Calu3 (cell line): Measurements from ENCODE around the gene ITIH4. TPM values are rescaled to one million over a fixed set of nuclear protein-coding genes. Genes with fewer than 3 reads are reported as not detected.

Experiments used
- BruUV-seq: library from RNA; stranded (reverse); fragments of 400-500 nt; replicated peaks from 2 replicates; lab custom pipeline; 2021; lab: Mats Ljungman, UMichigan
- CTCF ChIA-PET: fragments of 300-600 bp; sonication (Branson Sonifier 250); formaldehyde crosslinking; loops from one replicate; lab custom pipeline; 2022; ENCODE audit warnings: antibody characterized with exemption; lab: Charles Lee
- DNase-seq: peaks from one replicate; pipeline ENCODE4 v3.0.0; 2022
- H3K27ac Mint-ChIP-seq: one replicate; pipeline ENCODE4 v1.8.0; 2022; ENCODE audit warnings: mixed read lengths; ENCODE audit not compliant: unreplicated experiment
- H3K27me3 Mint-ChIP-seq: one replicate; pipeline ENCODE4 v1.8.0; 2022; ENCODE audit warnings: mixed read lengths; ENCODE audit not compliant: unreplicated experiment
- H3K36me3 Mint-ChIP-seq: one replicate; pipeline ENCODE4 v1.8.0; 2022; ENCODE audit warnings: mild to moderate bottlenecking, moderate library complexity, mixed read lengths; ENCODE audit not compliant: insufficient read depth, unreplicated experiment
- H3K4me1 Mint-ChIP-seq: one replicate; pipeline ENCODE4 v1.8.0; 2022; ENCODE audit warnings: mild to moderate bottlenecking, low read depth, mixed read lengths; ENCODE audit not compliant: unreplicated experiment
- H3K4me3 Mint-ChIP-seq: one replicate; pipeline ENCODE4 v1.8.0; 2022; ENCODE audit warnings: mild to moderate bottlenecking, low read depth, moderate library complexity, mixed read lengths; ENCODE audit not compliant: unreplicated experiment
- H3K9me3 Mint-ChIP-seq: one replicate; pipeline ENCODE4 v1.8.0; 2022; ENCODE audit warnings: low read depth, mixed read lengths; ENCODE audit not compliant: unreplicated experiment
- intact Hi-C: fragments of 100-400 bp; cut with micrococcal nuclease; formaldehyde crosslinking; loops from one replicate; pipeline ENCODE4 v1.10.0; 2022; ENCODE audit not compliant: unreplicated experiment
- total RNA-seq: library from RNA; stranded (reverse); gene quantifications from 2 replicates; pipeline ENCODE4 v1.2.3, GENCODE V29; 2022
- TF ChIP-seq, protein P1 (sequence below): fragments of 200-600 bp; IDR thresholded peaks from one replicate; pipeline ENCODE4 v1.8.0; 2022; ENCODE audit warnings: antibody characterized with exemption; ENCODE audit not compliant: unreplicated experiment

Gene ITIH4
- total RNA-seq, 1 experiment from 2014 or later, result 3.0 TPM

DNA sequence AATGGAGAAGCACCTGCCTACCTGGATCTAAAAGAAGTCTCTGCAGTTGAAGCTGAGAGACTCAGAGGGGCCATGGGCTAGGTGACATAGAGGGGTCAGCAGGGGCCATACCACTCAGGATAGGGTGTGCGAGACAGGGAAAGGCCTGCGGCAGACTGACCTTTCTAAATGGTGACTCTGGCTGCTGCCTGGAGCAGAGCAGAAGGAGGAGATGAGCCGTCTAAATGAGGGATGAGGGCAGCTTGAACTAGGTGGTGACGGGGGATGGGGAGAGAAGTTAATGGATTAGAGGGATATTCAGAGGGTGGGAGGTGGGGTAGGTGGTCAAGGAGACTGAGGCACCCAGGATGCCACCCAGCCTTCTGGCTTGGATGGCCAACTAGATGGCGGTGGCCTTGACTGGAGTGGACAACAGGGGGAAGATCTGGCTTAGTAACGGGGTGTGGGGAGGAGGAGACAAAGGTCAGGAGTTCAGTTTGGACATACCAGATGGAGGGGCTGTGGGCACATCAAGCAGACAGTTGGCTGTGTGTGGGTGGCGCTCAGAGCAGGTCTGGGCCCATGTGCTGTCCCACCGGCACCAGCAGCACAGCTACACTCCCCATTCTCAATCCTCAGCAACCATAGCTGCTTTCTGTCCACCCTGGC lies 56.3 kb downstream of the ITIH4 start:
- H3K27me3 Mint-ChIP-seq, result no peaks in the 10 kb centered on the region
- no TSS peak for BruUV-seq

DNA sequence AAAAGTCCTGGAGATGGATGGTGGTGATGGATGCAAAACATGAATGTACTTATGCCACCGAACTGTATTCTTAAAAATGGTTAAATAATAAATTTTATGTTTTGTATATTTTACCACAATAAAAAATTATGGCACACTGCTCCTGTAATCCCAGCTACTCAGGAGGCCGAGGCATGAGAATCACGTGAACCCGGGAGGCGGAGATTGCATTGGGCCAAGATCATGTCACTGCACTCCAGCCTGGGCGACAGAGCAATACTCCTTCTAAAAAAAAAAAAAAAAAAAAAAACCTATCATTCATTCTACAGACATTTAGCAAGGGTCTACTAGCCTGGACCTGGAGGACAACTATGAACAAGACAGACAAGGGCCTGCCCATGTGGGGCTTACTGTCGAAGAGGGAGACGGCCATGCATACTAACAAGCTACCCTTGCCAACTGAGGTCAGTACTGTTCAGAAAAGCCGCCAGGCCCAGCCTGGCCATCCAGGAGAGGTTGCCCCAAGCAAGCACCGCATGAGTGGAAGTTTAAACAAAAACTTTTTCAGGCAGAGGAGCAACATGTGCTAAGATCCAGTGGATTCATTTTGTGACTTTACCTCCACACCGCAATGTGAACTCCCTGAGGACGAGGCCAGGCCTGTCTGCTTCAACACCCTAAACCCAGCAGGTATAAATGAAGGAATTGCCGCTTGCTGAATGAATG lies 57.0 kb downstream of the ITIH4 start:
- H3K9me3 Mint-ChIP-seq, result no peaks in the 10 kb centered on the region
- H3K4me3 Mint-ChIP-seq, result no peak overlapping the region
- H3K36me3 Mint-ChIP-seq, result peaks cover 22% of the 10 kb centered on the region
- no peaks in the 10 kb centered on the region for H3K27me3 Mint-ChIP-seq
- peaks cover 58% of the 10 kb centered on the region for H3K4me1 Mint-ChIP-seq
- DNase-seq, result no peak
- H3K27ac Mint-ChIP-seq, result no peak overlapping the region
- TF ChIP-seq, protein P1, sequence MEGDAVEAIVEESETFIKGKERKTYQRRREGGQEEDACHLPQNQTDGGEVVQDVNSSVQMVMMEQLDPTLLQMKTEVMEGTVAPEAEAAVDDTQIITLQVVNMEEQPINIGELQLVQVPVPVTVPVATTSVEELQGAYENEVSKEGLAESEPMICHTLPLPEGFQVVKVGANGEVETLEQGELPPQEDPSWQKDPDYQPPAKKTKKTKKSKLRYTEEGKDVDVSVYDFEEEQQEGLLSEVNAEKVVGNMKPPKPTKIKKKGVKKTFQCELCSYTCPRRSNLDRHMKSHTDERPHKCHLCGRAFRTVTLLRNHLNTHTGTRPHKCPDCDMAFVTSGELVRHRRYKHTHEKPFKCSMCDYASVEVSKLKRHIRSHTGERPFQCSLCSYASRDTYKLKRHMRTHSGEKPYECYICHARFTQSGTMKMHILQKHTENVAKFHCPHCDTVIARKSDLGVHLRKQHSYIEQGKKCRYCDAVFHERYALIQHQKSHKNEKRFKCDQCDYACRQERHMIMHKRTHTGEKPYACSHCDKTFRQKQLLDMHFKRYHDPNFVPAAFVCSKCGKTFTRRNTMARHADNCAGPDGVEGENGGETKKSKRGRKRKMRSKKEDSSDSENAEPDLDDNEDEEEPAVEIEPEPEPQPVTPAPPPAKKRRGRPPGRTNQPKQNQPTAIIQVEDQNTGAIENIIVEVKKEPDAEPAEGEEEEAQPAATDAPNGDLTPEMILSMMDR, result no peak
- no TSS peak for BruUV-seq
- CTCF ChIA-PET, result no interaction called here
- intact Hi-C loops, result no loop called here

More for the DNA sequence above, 56.3 kb downstream of the ITIH4 start:
- Mint-ChIP-seq H3K4me1 (peaks cover 57% of the 10 kb centered on the region), H3K9me3 (no peaks in the 10 kb centered on the region), H3K4me3 (no peak overlapping the region), H3K27ac (no peak overlapping the region), H3K36me3 (peaks cover 21% of the 10 kb centered on the region)
- TF ChIP-seq, protein P1, result no peak
- intact Hi-C loops, result no loop called here
- CTCF ChIA-PET, result no interaction called here
- no peak for DNase-seq

DNA sequence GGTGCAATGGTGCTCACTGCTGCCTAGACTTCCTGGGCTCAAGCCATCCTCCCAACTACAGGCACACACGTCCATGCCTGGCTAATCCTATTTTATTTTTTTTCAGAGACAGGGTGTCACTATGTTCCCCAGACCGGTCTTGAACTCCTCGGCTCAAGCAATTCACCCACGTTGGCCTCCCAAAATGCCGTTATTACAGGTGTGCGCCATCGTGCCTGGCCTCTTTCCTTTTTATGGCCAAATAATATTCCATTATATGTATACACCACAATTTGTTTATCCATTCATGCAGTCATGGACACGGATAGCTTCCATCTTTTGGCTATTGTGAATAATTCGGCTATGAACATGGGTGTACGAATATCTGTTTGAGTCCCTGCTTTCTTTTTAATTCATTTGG lies 58.8 kb downstream of the ITIH4 start:
- H3K27ac Mint-ChIP-seq, result peak overlapping the region; percentile 88
- intact Hi-C loops, result no loop called here
- no peaks in the 10 kb centered on the region for H3K27me3 Mint-ChIP-seq
- TF ChIP-seq, protein P1, result no peak
- H3K4me1 Mint-ChIP-seq, result peaks cover 41% of the 10 kb centered on the region
- CTCF ChIA-PET, result interaction anchor here (1.2 kb wide), 1 partner anchor 21 kb away, joined by 4 read pairs; no protein-coding TSS in a partner anchor
- no TSS peak for BruUV-seq
- peaks cover 22% of the 10 kb centered on the region for H3K36me3 Mint-ChIP-seq
- peak overlapping the region; percentile 84 for H3K4me3 Mint-ChIP-seq
- no peaks in the 10 kb centered on the region for H3K9me3 Mint-ChIP-seq
- no peak for DNase-seq

DNA sequence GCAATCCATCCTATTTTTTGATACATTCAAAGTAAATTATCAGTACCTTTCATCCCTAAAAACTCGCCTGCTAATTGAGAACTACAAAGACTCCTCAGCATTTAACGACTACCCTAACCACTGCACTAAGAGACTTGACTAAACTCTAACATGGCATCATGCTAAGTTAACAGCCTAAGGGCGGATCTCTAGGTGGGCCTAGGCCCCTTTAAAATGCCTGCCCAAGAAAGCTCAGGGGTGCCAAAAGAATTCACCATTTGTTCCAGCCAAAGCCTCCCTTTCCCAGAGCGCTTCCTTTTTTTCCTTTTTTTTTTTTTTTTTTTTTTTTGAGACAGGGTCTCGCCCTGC lies 59.2 kb downstream of the ITIH4 start:
- intact Hi-C loops, result no loop called here

More for the DNA sequence above, 59.2 kb downstream of the ITIH4 start:
- H3K27me3 Mint-ChIP-seq, result no peaks in the 10 kb centered on the region
- TF ChIP-seq, protein P1, result no peak
- CTCF ChIA-PET, result interaction anchor here (1.2 kb wide), 1 partner anchor 21 kb away, joined by 4 read pairs; no protein-coding TSS in a partner anchor
- peak overlapping the region; percentile 84 for H3K4me3 Mint-ChIP-seq
- H3K4me1 Mint-ChIP-seq, result peaks cover 37% of the 10 kb centered on the region
- peak overlapping the region; percentile 88 for H3K27ac Mint-ChIP-seq
- no peak for DNase-seq
- BruUV-seq, result no TSS peak
- peaks cover 22% of the 10 kb centered on the region for H3K36me3 Mint-ChIP-seq
- H3K9me3 Mint-ChIP-seq, result no peaks in the 10 kb centered on the region
